K562 (cell line): ENCODE results near the gene CENPP. TPM values are rescaled to one million over a fixed set of nuclear protein-coding genes. Genes with fewer than 3 reads are reported as not detected.

Experiments
- ATAC-seq: fragments of 200-7000 bp; cut with Tn5 transposase; 3 replicates; pipeline ENCODE4 v1.9.1; 2020; ENCODE audit warnings: moderate library complexity
- BruUV-seq: library from RNA; stranded (reverse); fragments of 400-500 nt; replicated peaks from 2 replicates; lab custom pipeline; 2021; lab: Mats Ljungman, UMichigan
- CTCF ChIA-PET: fragments of 300-600 bp; formaldehyde crosslinking; extraction: SDS; loops from one replicate; lab custom pipeline; 2021; ENCODE audit warnings: low intra/inter-chr PET ratio; lab: Yijun Ruan, JAX
- POLR2A ChIA-PET: fragments of 300-600, 350-650 bp; sonication (Branson Sonifier 250); formaldehyde crosslinking; extraction: SDS; loops from one replicate; lab custom pipeline; 2021; ENCODE audit warnings: antibody characterized with exemption, inconsistent platforms; lab: Yijun Ruan, JAX
- DNase-seq, 4 experiments: peaks; one replicate each; pipeline versions ENCODE4 v3.0.0 to v3.0.0-alpha.2; 2011 to 2018; ENCODE audit warnings: low spot score in 3 of 4, mixed read lengths in 3 of 4; ENCODE audit errors: extremely low read depth in 1 of 4
- FAIRE-seq: peaks from 2 replicates; lab custom pipeline; 2011; peaks lifted over from hg19 to GRCh38; lab: Jason Lieb, UNC
- H2AFZ ChIP-seq: 2 replicates; pipeline ENCODE4 v1.6.0; 2011; ENCODE audit warnings: low read depth, low read length, control low read depth, inconsistent platforms
- H3K27ac ChIP-seq: fragments of 200-600 bp; 3 replicates; pipeline ENCODE4 v1.8.0; 2011; ENCODE audit warnings: low read depth, mild to moderate bottlenecking, control low read depth, inconsistent platforms, low read length, moderate library complexity, mixed read lengths; ENCODE audit errors: extremely low read depth
- H3K27me3 ChIP-seq, 2 experiments: fragments of 300-600 bp in 1 of 2; 2 replicates in 1 of 2; 3 replicates in 1 of 2; pipeline versions ENCODE4 v1.6.0 to v1.8.0; 2011; ENCODE audit warnings: inconsistent platforms in 2 of 2, low read length in 2 of 2, mild to moderate bottlenecking in 1 of 2, mixed read lengths in 1 of 2, moderate library complexity in 1 of 2; ENCODE audit not compliant: control insufficient read depth in 2 of 2, insufficient read depth in 2 of 2
- H3K36me3 ChIP-seq: fragments of 300-600 bp; 3 replicates; pipeline ENCODE4 v1.8.0; 2011; ENCODE audit warnings: mild to moderate bottlenecking, low read length, inconsistent platforms; ENCODE audit not compliant: control insufficient read depth, insufficient read depth
- H3K4me1 ChIP-seq, 2 experiments: fragments of 200-600 bp in 1 of 2; replicated peaks in 1 of 2; 2 replicates in 1 of 2; 3 replicates in 1 of 2; pipeline versions ENCODE4 v1.5.1 to v1.8.0; 2011; ENCODE audit warnings: inconsistent platforms in 2 of 2, low read length in 2 of 2, mild to moderate bottlenecking in 1 of 2, mixed read lengths in 1 of 2, moderate library complexity in 1 of 2; ENCODE audit not compliant: control insufficient read depth in 2 of 2, insufficient read depth in 2 of 2
- H3K4me2 ChIP-seq: 2 replicates; pipeline ENCODE4 v1.6.1; 2011; ENCODE audit warnings: low read length, control low read depth, inconsistent platforms, mixed read lengths; ENCODE audit not compliant: insufficient read depth
- H3K4me3 ChIP-seq: fragments of 200-600 bp; sonication (generic), shearing (Covaris generic); 2 replicates; pipeline ENCODE4 v1.5.1; 2016; ENCODE audit warnings: control low read depth, inconsistent platforms
- H3K79me2 ChIP-seq: fragments of 200-600 bp; 3 replicates; pipeline ENCODE4 v1.8.0; 2011; ENCODE audit warnings: low read length, inconsistent platforms; ENCODE audit not compliant: control insufficient read depth, insufficient read depth
- H3K9ac ChIP-seq, 2 experiments: 2 replicates each; pipeline versions ENCODE4 v1.6.0 to v1.6.1; 2011; ENCODE audit warnings: low read depth in 2 of 2, low read length in 2 of 2, control low read depth in 1 of 2, inconsistent platforms in 1 of 2, mild to moderate bottlenecking in 1 of 2, mixed read lengths in 1 of 2; ENCODE audit not compliant: insufficient read depth in 1 of 2
- H3K9me1 ChIP-seq: one replicate; pipeline ENCODE4 v1.6.0; 2011; ENCODE audit warnings: inconsistent platforms, mild to moderate bottlenecking, low read length, moderate library complexity; ENCODE audit not compliant: control insufficient read depth, insufficient read depth
- H3K9me3 ChIP-seq: replicated peaks from 2 replicates; pipeline ENCODE4 v1.5.1; 2011; ENCODE audit warnings: low read depth, low read length, inconsistent platforms; ENCODE audit not compliant: control insufficient read depth, insufficient read depth
- H4K20me1 ChIP-seq: replicated peaks from 2 replicates; pipeline ENCODE4 v1.6.1; 2011; ENCODE audit warnings: low read length, inconsistent platforms, mixed read lengths; ENCODE audit not compliant: control insufficient read depth, insufficient read depth
- ADNP ChIP-seq: fragments of 200-800 bp; sonication (Bioruptor generic); IDR thresholded peaks from 2 replicates; pipeline ENCODE4 v1.6.1; 2016; ENCODE audit warnings: missing genetic modification characterization, missing compliant biosample characterization
- BRD4 ChIP-seq: fragments of 200-600 bp; sonication (generic); IDR thresholded peaks from 2 replicates; pipeline ENCODE4 v1.6.1; 2017; ENCODE audit warnings: inconsistent platforms
- COPS2 ChIP-seq: fragments of 450-650 bp; conservative IDR thresholded peaks from 2 replicates; pipeline ENCODE4 v1.6.1; 2016; ENCODE audit warnings: mild to moderate bottlenecking, moderate library complexity
- HCFC1 ChIP-seq: IDR thresholded peaks from 2 replicates; pipeline ENCODE4 v1.6.1; 2012; ENCODE audit warnings: low read depth, low read length, improper control_type of control experiment
- HNRNPK ChIP-seq: fragments of 200-400 bp; formaldehyde crosslinking; IDR thresholded peaks from one replicate; pipeline ENCODE4 v1.6.1; 2018; ENCODE audit warnings: mild to moderate bottlenecking, low read depth, low read length; ENCODE audit not compliant: poor library complexity, severe bottlenecking
- HOXB6 ChIP-seq: fragments of 250-450 bp; sonication (Bioruptor Pico); IDR thresholded peaks from 2 replicates; pipeline ENCODE4 v1.5.1; 2022; ENCODE audit warnings: mild to moderate bottlenecking, borderline replicate concordance
- LEF1 ChIP-seq: fragments of 450-650 bp; IDR thresholded peaks from 2 replicates; pipeline ENCODE4 v1.6.1; 2016; ENCODE audit warnings: mild to moderate bottlenecking
- MEF2A ChIP-seq: IDR thresholded peaks from 2 replicates; pipeline ENCODE4 v1.6.1; 2011; ENCODE audit warnings: low read depth, mild to moderate bottlenecking, low read length, moderate library complexity; ENCODE audit not compliant: control insufficient read depth
- NR2F6 ChIP-seq: fragments of 450-650 bp; formaldehyde crosslinking; IDR thresholded peaks from 2 replicates; pipeline ENCODE4 v1.4.0; 2020; ENCODE audit warnings: mild to moderate bottlenecking
- PHB ChIP-seq: fragments of 250-450 bp; sonication (Bioruptor Pico); IDR thresholded peaks from 2 replicates; pipeline ENCODE4 v1.5.0; 2021
- RBM39 ChIP-seq: fragments of 200-400 bp; formaldehyde crosslinking; optimal IDR thresholded peaks from 2 replicates; pipeline ENCODE3; 2018; ENCODE audit warnings: low read depth, low read length
- TCF3 ChIP-seq: sonication (generic); formaldehyde crosslinking; IDR thresholded peaks from 2 replicates; pipeline ENCODE4 v1.4.0; 2020; ENCODE audit warnings: mild to moderate bottlenecking, missing genetic modification reagents
- ZMIZ1 ChIP-seq, 2 experiments: fragments of 150-350 bp in 1 of 2; IDR thresholded peaks; 2 replicates each; pipeline ENCODE4 v1.6.1; 2012 to 2016; ENCODE audit warnings: low read depth in 2 of 2, low read length in 2 of 2, mild to moderate bottlenecking in 1 of 2, moderate library complexity in 1 of 2
- ZNF12 ChIP-seq: sonication (generic); formaldehyde crosslinking; IDR thresholded peaks from 2 replicates; pipeline ENCODE4 v1.4.0; 2020; ENCODE audit warnings: mild to moderate bottlenecking, missing genetic modification reagents
- WGBS: fragments of 100-300 bp; shearing (Covaris generic); methylation state at CpG from one replicate; pipeline ENCODE4 v1.1.6; 2016; ENCODE audit warnings: low coverage, mixed read lengths; ENCODE audit not compliant: insufficient coverage; ENCODE audit errors: missing lambda C conversion rate; 5-methylcytosine and 5-hydroxymethylcytosine counted together
- in situ Hi-C: fragments of 300-500 bp; cut with MboI; formaldehyde crosslinking; loops from 4 replicates; pipeline ENCODE4 v1.15.0; 2018; ENCODE audit warnings: inconsistent platforms, mixed read lengths
- intact Hi-C: fragments of 100-400 bp; cut with micrococcal nuclease; formaldehyde crosslinking; loops from 2 replicates; pipeline ENCODE4 v1.14.2; 2022
- polyA plus RNA-seq, 8 experiments: library from polyadenylated mRNA; depleted of rRNA in 4 of 8; stranded (reverse) in 5 of 8; unstranded in 3 of 8; fragments of >200 nt; fragmentation: Nextera tagmentation in 2 of 8; fragmentation: Illumina TruSeq in 1 of 8; extraction: Ambion mirVana in 2 of 8; extraction: Trizol in 1 of 8; gene quantifications; 2 replicates each; pipeline versions ENCODE4 v1.2.1 to v1.2.3, GENCODE V29; 2011 to 2014; ENCODE audit warnings: inconsistent platforms in 1 of 8, missing spikeins in 1 of 8
- total RNA-seq, 7 experiments: library from RNA; depleted of rRNA in 6 of 7; stranded (reverse); fragments of >200 nt in 6 of 7; fragmentation: Illumina TruSeq in 2 of 7; extraction: Trizol in 2 of 7; gene quantifications; 2 replicates each; pipeline versions ENCODE4 v1.2.1 to v1.2.3, GENCODE V29; 2011 to 2021; ENCODE audit warnings: low replicate concordance in 1 of 7

The CENPP gene
- total and polyA plus RNA-seq, 9 of the 15 experiments (the other 6 are each of a cell fraction or from before 2014, with no cell fraction given), result 8.0 to 28.5 (median 17.9) TPM

GRCh38 chr9:92426501-92427145 is 100.9 kb downstream of the CENPP start:
- in situ Hi-C loops (no loop called here), intact Hi-C loops (no loop called here)
- Histone ChIP-seq H2AFZ (no peak overlapping the region), H3K4me2 (no peak overlapping the region), H3K9me3 (no peaks in the 10 kb centered on the region), H3K9ac (no peak overlapping the region), H3K27me3 (no peaks in the 10 kb centered on the region), H3K36me3 (no peaks in the 10 kb centered on the region), H4K20me1 (no peaks in the 10 kb centered on the region), H3K27ac (no peak overlapping the region), H3K9me1 (no peaks in the 10 kb centered on the region), H3K4me3 (no peak overlapping the region), H3K79me2 (no peaks in the 10 kb centered on the region), H3K4me1 (no peaks in the 10 kb centered on the region)
- FAIRE-seq (no peak), DNase-seq (no peak), ATAC-seq (no peak)
- 54% methylated on average over 5 of the region's 5 CpGs for WGBS
- BruUV-seq, result no TSS peak
- TF ChIP-seq HOXB6, result no peak
- TF ChIP-seq LEF1, result no peak
- TF ChIP-seq COPS2, result no peak
- TF ChIP-seq RBM39, result no peak
- TF ChIP-seq BRD4, result no peak
- no peak for TF ChIP-seq TCF3 (CRISPR knock-in tag)
- no peak for TF ChIP-seq ZNF12 (CRISPR knock-in tag)
- TF ChIP-seq MEF2A, result no peak
- TF ChIP-seq PHB, result no peak
- TF ChIP-seq ADNP (tag), result no peak
- TF ChIP-seq NR2F6, result no peak
- no peak for TF ChIP-seq HCFC1
- TF ChIP-seq ZMIZ1 (IDR thresholded peaks at IDR 0.05; ENCODE audit: low read depth in 2 of 2, low read length in 2 of 2), result no peak
- no peak for TF ChIP-seq HNRNPK
- ChIA-PET CTCF (no interaction called here), POLR2A (no interaction called here)
